Measurements from ENCODE around the gene TEX10.
"Not testable (repeated sequence)": the region's sequence is repeated elsewhere in the genome, so short reads cannot be mapped to it uniquely, and the experiment has no call there.

The TEX10 gene

GRCh38 chr9:100346836-100347235, 5.9 kb downstream of the TEX10 start:
- DNase-seq = no peak

GRCh38 chr9:100341889-100342288, 10.9 kb downstream of the TEX10 start:
- no peak for DNase-seq

GRCh38 chr9:100340224-100340623, 12.5 kb downstream of the TEX10 start:
- DNase-seq = no peak

- DNase-seq = not testable (repeated sequence)
Measured at GRCh38 chr9:100338736-100339135, 14.0 kb downstream of the TEX10 start.

- DNase-seq = peak; percentile 38
Measured at GRCh38 chr9:100324594-100325200, 28.0 kb downstream of the TEX10 start.

GRCh38 chr9:100322954-100323536, 29.7 kb downstream of the TEX10 start:
- peak; percentile 22 for DNase-seq

- no peak for DNase-seq
Measured at GRCh38 chr9:100317706-100318105, 35.0 kb downstream of the TEX10 start.

GRCh38 chr9:100315561-100315960, 37.2 kb downstream of the TEX10 start:
- DNase-seq = no peak

GRCh38 chr9:100309992-100310391, 42.8 kb downstream of the TEX10 start:
- DNase-seq = no peak

GRCh38 chr9:100308965-100309564, 43.7 kb downstream of the TEX10 start:
- DNase-seq = no peak

GRCh38 chr9:100307080-100307479, 45.7 kb downstream of the TEX10 start:
- DNase-seq = no peak

GRCh38 chr9:100306283-100306682, 46.5 kb downstream of the TEX10 start:
- DNase-seq = no peak

GRCh38 chr9:100303747-100304146, 49.0 kb downstream of the TEX10 start:
- no peak for DNase-seq

GRCh38 chr9:100298378-100298777, 54.4 kb downstream of the TEX10 start:
- DNase-seq = no peak

GRCh38 chr9:100296407-100296806, 56.3 kb downstream of the TEX10 start:
- DNase-seq = no peak

GRCh38 chr9:100295240-100295639, 57.5 kb downstream of the TEX10 start:
- DNase-seq = no peak

GRCh38 chr9:100294806-100295205, 57.9 kb downstream of the TEX10 start:
- DNase-seq = no peak

- DNase-seq = no peak
Measured at GRCh38 chr9:100294341-100294740, 58.4 kb downstream of the TEX10 start.

GRCh38 chr9:100292414-100292813, 60.3 kb downstream of the TEX10 start:
- no peak for DNase-seq

GRCh38 chr9:100290714-100291113, 62.0 kb downstream of the TEX10 start:
- no peak for DNase-seq

- no peak for DNase-seq
Measured at GRCh38 chr9:100287186-100287585, 65.6 kb downstream of the TEX10 start.

- DNase-seq = no peak
Measured at GRCh38 chr9:100286257-100286656, 66.5 kb downstream of the TEX10 start.

GRCh38 chr9:100285601-100286000, 67.1 kb downstream of the TEX10 start:
- no peak for DNase-seq

- DNase-seq = no peak
Measured at GRCh38 chr9:100285080-100285479, 67.7 kb downstream of the TEX10 start.

- no peak for DNase-seq
Measured at GRCh38 chr9:100284247-100284646, 68.5 kb downstream of the TEX10 start.

Data from NCI-H510A treated with DMSO at 0.1 percent for 48 hours (cell line).